PC-3 (cell line): ENCODE measurements around the gene MRGPRD. TPM values are rescaled to one million over a fixed set of nuclear protein-coding genes. Genes with fewer than 3 reads are reported as not detected.

Experiments
- ATAC-seq: fragments of 200-7000 bp; cut with Tn5 transposase; 2 replicates; pipeline ENCODE4 v1.9.1; 2020; ENCODE audit warnings: mild to moderate bottlenecking, moderate library complexity
- BruUV-seq: library from RNA; stranded (reverse); fragments of 400-500 nt; replicated peaks from 2 replicates; lab custom pipeline; 2021; lab: Mats Ljungman, UMichigan
- CTCF ChIA-PET: fragments of 300-600 bp; sonication (Branson Sonifier 250); formaldehyde crosslinking; loops from one replicate; lab custom pipeline; 2022; ENCODE audit warnings: antibody characterized with exemption; lab: Charles Lee
- POLR2A ChIA-PET: fragments of 300-600 bp; sonication (Branson Sonifier 250); formaldehyde crosslinking; loops from one replicate; lab custom pipeline; 2022; ENCODE audit warnings: antibody characterized with exemption; ENCODE audit not compliant: unreplicated experiment; lab: Charles Lee
- DNase-seq: peaks from one replicate; pipeline ENCODE4 v3.0.0-alpha.2; 2015
- H2AFZ ChIP-seq: fragments of 300-600 bp; sonication (generic); 2 replicates; pipeline ENCODE4 v1.6.0; 2016; ENCODE audit warnings: antibody characterized with exemption, low read length
- H3F3A ChIP-seq: fragments of 300-600 bp; sonication (generic); one replicate; pipeline ENCODE4 v1.6.0; 2017; ENCODE audit warnings: antibody characterized with exemption, low read length, control low read depth, mild to moderate bottlenecking; ENCODE audit not compliant: unreplicated experiment
- H3K27ac ChIP-seq: fragments of 300-600 bp; sonication (generic); 2 replicates; pipeline ENCODE4 v1.5.1; 2016; ENCODE audit warnings: mild to moderate bottlenecking, low read length
- H3K27me3 ChIP-seq: fragments of 300-600 bp; sonication (generic); 2 replicates; pipeline ENCODE4 v1.6.1; 2016; ENCODE audit warnings: low read length, mixed read lengths
- H3K36me3 ChIP-seq: fragments of 300-600 bp; sonication (generic); 2 replicates; pipeline ENCODE4 v1.6.1; 2016; ENCODE audit warnings: low read depth, mixed run types, low read length, mixed read lengths
- H3K4me1 ChIP-seq: fragments of 300-600 bp; sonication (generic); 2 replicates; pipeline ENCODE4 v1.5.1; 2016; ENCODE audit warnings: low read length; ENCODE audit not compliant: insufficient read depth
- H3K4me2 ChIP-seq: fragments of 300-600 bp; sonication (generic); 2 replicates; pipeline ENCODE4 v1.6.0; 2016; ENCODE audit warnings: low read length
- H3K4me3 ChIP-seq: fragments of 300-600 bp; sonication (generic); 2 replicates; pipeline ENCODE4 v1.5.1; 2016; ENCODE audit warnings: mild to moderate bottlenecking, low read length, mixed read lengths
- H3K79me2 ChIP-seq: fragments of 300-600 bp; sonication (generic); 2 replicates; pipeline ENCODE4 v1.6.1; 2017; ENCODE audit warnings: low read length, mixed read lengths
- H3K9ac ChIP-seq: fragments of 300-600 bp; sonication (generic); 2 replicates; pipeline ENCODE4 v1.6.0; 2016; ENCODE audit warnings: mild to moderate bottlenecking, low read length
- H3K9me2 ChIP-seq: fragments of 300-600 bp; sonication (generic); replicated peaks from 2 replicates; pipeline ENCODE4 v1.6.1; 2016; ENCODE audit warnings: mixed run types, low read length, mixed read lengths
- H3K9me3 ChIP-seq: fragments of 300-600 bp; sonication (generic); 2 replicates; pipeline ENCODE4 v1.6.1; 2016; ENCODE audit warnings: low read length, mixed read lengths
- H4K20me1 ChIP-seq: fragments of 300-600 bp; sonication (generic); 2 replicates; pipeline ENCODE4 v1.6.1; 2016; ENCODE audit warnings: low read length, mixed read lengths
- EZH2 ChIP-seq: fragments of 300-600 bp; sonication (generic); IDR thresholded peaks from one replicate; pipeline ENCODE4 v1.6.1; 2017; ENCODE audit warnings: antibody characterized with exemption, mild to moderate bottlenecking, low read length; ENCODE audit not compliant: unreplicated experiment
- EZH2phosphoT487 ChIP-seq: fragments of 300-600 bp; sonication (generic); IDR thresholded peaks from 2 replicates; pipeline ENCODE4 v1.6.1; 2018; ENCODE audit warnings: mild to moderate bottlenecking, antibody characterized with exemption, low read length, borderline replicate concordance
- intact Hi-C: fragments of 100-400 bp; cut with micrococcal nuclease; formaldehyde crosslinking; loops from 2 replicates; pipeline ENCODE4 v1.9.0; 2023
- total RNA-seq: library from RNA; depleted of rRNA; stranded (reverse); fragments of >200 nt; gene quantifications from 2 replicates; pipeline ENCODE4 v1.2.3, GENCODE V29; 2014
- TF ChIP-seq, protein P1 (sequence below): fragments of 300-600 bp; sonication (generic); conservative IDR thresholded peaks from 2 replicates; pipeline ENCODE4 v1.5.1; 2017; ENCODE audit warnings: antibody characterized with exemption, low read depth, mild to moderate bottlenecking, low read length

Gene MRGPRD
- total RNA-seq, 1 experiment from 2014 or later = not detected

DNA sequence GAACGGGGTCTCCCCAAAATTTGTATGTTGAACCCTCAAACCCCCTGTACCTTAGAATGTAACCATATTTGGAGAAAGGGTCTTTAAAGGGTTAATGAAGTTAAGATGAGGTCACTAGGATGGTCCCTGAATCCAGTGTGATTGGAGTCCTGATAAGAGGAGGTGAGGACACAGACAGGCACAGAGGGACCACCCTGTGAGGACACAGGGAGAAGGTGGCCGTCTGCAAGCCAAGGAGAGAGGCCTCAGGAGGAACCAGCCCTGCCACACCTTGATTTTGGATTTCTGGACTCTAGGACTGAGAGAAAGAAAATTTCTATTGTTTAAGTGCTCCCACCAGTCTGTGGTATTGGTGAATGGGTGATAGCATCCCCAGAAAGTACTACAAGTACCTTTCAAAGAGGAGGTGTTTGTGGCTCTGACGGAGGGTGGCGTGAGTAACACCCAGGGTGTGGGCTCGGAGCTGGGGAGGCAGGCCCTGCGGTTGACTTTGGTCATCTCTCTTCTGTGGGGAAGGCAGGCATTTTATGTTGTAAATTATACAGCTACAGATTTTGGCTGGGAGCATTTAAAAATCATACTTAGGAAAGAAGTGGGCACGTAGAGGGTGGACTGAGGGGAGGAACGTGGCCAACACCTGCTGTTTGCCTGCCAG, 18.4 kb upstream of the MRGPRD start:
- ChIA-PET POLR2A (no interaction called here), CTCF (no interaction called here)
- Histone ChIP-seq H4K20me1 (no peaks in the 10 kb centered on the region), H3K27me3 (no peaks in the 10 kb centered on the region), H2AFZ (no peak overlapping the region), H3K27ac (no peak overlapping the region), H3K4me3 (no peak overlapping the region), H3F3A (no peaks in the 10 kb centered on the region), H3K79me2 (no peaks in the 10 kb centered on the region), H3K9ac (no peak overlapping the region), H3K36me3 (no peaks in the 10 kb centered on the region), H3K4me1 (no peaks in the 10 kb centered on the region), H3K4me2 (no peak overlapping the region), H3K9me3 (no peaks in the 10 kb centered on the region), H3K9me2 (no peaks in the 10 kb centered on the region)
- TF ChIP-seq, protein P1, sequence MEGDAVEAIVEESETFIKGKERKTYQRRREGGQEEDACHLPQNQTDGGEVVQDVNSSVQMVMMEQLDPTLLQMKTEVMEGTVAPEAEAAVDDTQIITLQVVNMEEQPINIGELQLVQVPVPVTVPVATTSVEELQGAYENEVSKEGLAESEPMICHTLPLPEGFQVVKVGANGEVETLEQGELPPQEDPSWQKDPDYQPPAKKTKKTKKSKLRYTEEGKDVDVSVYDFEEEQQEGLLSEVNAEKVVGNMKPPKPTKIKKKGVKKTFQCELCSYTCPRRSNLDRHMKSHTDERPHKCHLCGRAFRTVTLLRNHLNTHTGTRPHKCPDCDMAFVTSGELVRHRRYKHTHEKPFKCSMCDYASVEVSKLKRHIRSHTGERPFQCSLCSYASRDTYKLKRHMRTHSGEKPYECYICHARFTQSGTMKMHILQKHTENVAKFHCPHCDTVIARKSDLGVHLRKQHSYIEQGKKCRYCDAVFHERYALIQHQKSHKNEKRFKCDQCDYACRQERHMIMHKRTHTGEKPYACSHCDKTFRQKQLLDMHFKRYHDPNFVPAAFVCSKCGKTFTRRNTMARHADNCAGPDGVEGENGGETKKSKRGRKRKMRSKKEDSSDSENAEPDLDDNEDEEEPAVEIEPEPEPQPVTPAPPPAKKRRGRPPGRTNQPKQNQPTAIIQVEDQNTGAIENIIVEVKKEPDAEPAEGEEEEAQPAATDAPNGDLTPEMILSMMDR = no peak
- no peak for TF ChIP-seq EZH2phosphoT487
- intact Hi-C loops = no loop called here
- no peak for ATAC-seq
- no peak for DNase-seq
- no TSS peak for BruUV-seq

DNA sequence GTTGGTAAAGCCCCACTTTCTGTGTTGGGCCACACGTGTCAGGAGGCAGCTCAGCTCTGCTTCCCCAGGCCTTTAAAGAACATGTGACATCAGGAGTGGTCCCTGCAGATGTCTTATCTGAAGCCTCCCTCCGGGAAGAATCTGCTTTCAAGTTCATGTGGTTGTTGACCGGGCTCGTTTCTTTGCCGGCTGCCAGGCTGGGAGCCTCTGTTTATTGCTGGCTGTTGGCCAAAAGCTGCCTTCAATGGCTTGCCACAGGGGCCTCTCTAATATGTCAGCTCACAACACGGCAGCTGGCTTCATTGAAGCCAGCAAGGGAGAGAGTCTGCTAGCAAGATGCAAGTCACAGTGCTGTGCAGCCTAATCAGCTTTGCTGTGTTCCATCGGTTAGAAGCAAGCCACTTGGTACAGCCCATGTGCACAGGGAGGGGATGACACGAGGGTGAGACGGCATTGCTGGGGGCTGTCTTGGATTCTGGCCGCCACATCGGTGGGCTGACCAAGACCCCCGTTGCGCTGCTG, 17.7 kb upstream of the MRGPRD start:
- no TSS peak for BruUV-seq
- no peaks in the 10 kb centered on the region for H3K9me3 ChIP-seq
- ChIA-PET CTCF (no interaction called here), POLR2A (no interaction called here)
- intact Hi-C loops = no loop called here
- no peak overlapping the region for H3K9ac ChIP-seq
- no peak overlapping the region for H3K4me2 ChIP-seq
- no peaks in the 10 kb centered on the region for H3K4me1 ChIP-seq
- DNase-seq (peak; percentile 25), ATAC-seq (no peak)
- TF ChIP-seq, protein P1 = no peak
- no peak for TF ChIP-seq EZH2phosphoT487
- no peak for TF ChIP-seq EZH2
- no peak overlapping the region for H3K27ac ChIP-seq
- no peaks in the 10 kb centered on the region for H3K79me2 ChIP-seq
- H3K9me2 ChIP-seq = no peaks in the 10 kb centered on the region
- no peak overlapping the region for H3K4me3 ChIP-seq
- H2AFZ ChIP-seq = peak overlapping the region; percentile 18; the same call in 1 of the 2 replicates
- no peaks in the 10 kb centered on the region for H3K27me3 ChIP-seq
- no peaks in the 10 kb centered on the region for H3K36me3 ChIP-seq
- no peaks in the 10 kb centered on the region for H4K20me1 ChIP-seq
- no peaks in the 10 kb centered on the region for H3F3A ChIP-seq

DNA sequence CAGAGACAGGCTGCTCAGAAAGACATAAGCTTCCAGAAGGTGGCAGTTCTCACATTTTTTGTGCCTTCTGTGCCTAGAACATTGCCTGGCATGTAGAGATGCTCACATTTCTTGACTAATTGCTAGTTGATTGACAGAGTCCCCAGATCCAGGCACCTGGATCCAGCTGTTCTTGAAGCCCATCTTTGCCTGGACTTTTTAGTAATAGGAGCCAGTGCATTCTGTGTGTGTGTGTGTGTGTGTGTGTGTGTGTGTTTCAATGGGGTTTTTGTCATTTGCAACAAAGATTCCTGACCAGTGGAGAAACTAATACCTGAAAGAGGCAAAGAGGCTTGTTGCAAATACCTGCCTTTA, 17.2 kb upstream of the MRGPRD start:
- Histone ChIP-seq H2AFZ (no peak overlapping the region), H3K79me2 (no peaks in the 10 kb centered on the region), H3K4me3 (no peak overlapping the region), H3K4me2 (no peak overlapping the region), H3K9me2 (no peaks in the 10 kb centered on the region), H3K27me3 (0 out of 2 replicates have a peak, but pooled peaks cover under 1% of the 10 kb centered on the region), H3K36me3 (no peaks in the 10 kb centered on the region), H3K4me1 (no peaks in the 10 kb centered on the region), H3K27ac (no peak overlapping the region), H4K20me1 (no peaks in the 10 kb centered on the region), H3K9me3 (no peaks in the 10 kb centered on the region), H3F3A (no peaks in the 10 kb centered on the region), H3K9ac (no peak overlapping the region)
- TF ChIP-seq, protein P1 = no peak
- TF ChIP-seq EZH2phosphoT487 (no peak), EZH2 (no peak)
- CTCF ChIA-PET = no interaction called here
- DNase-seq (no peak), ATAC-seq (no peak)
- POLR2A ChIA-PET = no interaction called here
- no TSS peak for BruUV-seq
- intact Hi-C loops = no loop called here
